ENCODE measurements around the gene RNF121.

Gene RNF121

DNA sequence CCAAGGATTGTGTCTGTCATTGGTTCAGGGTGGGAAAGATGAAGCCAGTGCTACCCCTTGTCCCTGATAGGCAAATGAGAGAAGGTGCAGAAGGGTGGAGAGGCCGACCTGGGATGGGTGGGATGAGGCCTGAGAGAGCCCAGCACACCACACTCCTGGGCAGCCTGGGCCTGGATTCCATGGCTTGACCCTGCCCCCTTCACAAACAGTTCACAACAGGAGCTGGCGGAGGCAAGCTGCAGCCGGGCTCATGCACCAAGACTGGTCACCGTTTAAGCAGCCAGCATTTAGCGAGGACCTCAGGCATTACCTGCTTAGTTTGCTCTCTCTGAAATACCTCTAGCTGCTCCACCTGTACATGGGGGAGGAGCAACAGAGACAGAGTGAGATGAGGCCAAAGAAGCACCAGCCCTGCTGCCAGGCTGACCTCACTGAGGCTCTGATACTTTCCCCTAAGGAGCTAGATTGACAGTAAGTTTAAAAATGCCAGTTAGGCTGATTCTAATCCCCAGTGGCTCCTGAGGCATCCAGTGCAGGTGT, 83.3 kb downstream of the RNF121 start:
- Histone ChIP-seq H3K4me2 (ENCODE audit: low read depth, low read length) (no peak overlapping the region), H3K27me3 (replicated peaks; ENCODE audit: insufficient read depth, low read length) (no peaks in the 10 kb centered on the region), H4K20me1 (ENCODE audit: insufficient read depth, low read length) (no peaks in the 10 kb centered on the region), H3K9me2 (replicated peaks; ENCODE audit: insufficient read depth, low read length) (no peaks in the 10 kb centered on the region), H3K36me3 (replicated peaks; ENCODE audit: insufficient read depth, low read length) (peaks cover 9% of the 10 kb centered on the region), H3K27ac (ENCODE audit: low read length) (no peak overlapping the region), H2AFZ (ENCODE audit: low read length) (no peak overlapping the region), H3K79me2 (ENCODE audit: low read length) (no peaks in the 10 kb centered on the region), H3K4me3 (ENCODE audit: low read length) (no peak overlapping the region), H3K4me1 (ENCODE audit: low read length) (no peaks in the 10 kb centered on the region), H3K9me3 (replicated peaks; ENCODE audit: insufficient read depth, low read length) (no peaks in the 10 kb centered on the region), H3F3A (ENCODE audit: insufficient read depth, low read length) (0 out of 2 replicates have a peak, but pooled peaks cover 3% of the 10 kb centered on the region), H3K9ac (ENCODE audit: low read length) (no peak overlapping the region)
- TF ChIP-seq, protein P1, sequence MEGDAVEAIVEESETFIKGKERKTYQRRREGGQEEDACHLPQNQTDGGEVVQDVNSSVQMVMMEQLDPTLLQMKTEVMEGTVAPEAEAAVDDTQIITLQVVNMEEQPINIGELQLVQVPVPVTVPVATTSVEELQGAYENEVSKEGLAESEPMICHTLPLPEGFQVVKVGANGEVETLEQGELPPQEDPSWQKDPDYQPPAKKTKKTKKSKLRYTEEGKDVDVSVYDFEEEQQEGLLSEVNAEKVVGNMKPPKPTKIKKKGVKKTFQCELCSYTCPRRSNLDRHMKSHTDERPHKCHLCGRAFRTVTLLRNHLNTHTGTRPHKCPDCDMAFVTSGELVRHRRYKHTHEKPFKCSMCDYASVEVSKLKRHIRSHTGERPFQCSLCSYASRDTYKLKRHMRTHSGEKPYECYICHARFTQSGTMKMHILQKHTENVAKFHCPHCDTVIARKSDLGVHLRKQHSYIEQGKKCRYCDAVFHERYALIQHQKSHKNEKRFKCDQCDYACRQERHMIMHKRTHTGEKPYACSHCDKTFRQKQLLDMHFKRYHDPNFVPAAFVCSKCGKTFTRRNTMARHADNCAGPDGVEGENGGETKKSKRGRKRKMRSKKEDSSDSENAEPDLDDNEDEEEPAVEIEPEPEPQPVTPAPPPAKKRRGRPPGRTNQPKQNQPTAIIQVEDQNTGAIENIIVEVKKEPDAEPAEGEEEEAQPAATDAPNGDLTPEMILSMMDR (IDR thresholded peaks at IDR 0.05; ENCODE audit: low read length): no peak
- TF ChIP-seq EZH2 (optimal IDR thresholded peaks at IDR 0.05; ENCODE audit: low read depth, low read length) (no peak), EZH2phosphoT487 (IDR thresholded peaks at IDR 0.05; ENCODE audit: low read length) (no peak)
- DNase-seq: no peak

DNA sequence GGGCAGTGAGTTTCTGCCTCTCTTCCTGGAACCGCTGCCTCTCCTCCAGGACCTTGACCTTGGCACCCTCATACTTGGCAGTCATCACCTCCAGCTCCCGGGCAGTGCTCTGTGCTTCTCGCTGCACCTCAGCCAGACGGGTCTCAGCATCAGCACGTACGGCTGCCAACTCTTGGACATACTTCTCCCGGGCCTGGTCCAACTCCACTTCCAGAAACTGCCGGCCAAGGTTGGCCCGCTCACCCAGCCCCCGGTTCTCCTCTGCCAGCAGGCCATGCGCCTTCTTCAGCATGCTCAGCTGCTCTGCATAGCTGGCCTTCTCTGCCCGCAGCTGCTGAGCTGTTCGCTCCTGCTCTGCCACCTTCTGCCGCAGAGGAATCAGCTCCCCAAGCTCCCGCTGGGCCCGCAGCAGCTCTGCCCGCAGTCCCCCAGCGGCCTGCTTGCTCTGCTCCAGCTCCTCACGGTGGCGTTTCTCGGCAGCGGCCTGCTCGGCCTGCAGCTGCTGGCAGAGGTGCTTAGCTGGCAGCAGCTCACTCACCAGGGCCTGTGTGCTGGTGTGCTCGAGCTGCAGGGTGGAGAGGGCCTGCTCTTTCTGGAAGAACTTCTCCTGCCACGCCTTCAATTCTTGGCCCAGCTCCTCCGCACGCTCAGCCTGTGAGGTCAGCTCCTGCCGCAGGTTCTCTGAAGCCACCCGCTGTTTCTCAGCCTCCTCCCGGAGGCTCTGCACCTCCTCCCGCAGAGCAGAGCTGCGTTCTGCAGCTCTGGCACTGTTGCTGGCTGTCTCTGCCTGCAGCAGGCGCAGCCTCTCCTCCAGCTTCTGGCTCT, 84.3 kb downstream of the RNF121 start:
- Histone ChIP-seq H3K4me1 (ENCODE audit: low read length) (no peaks in the 10 kb centered on the region), H3K27ac (ENCODE audit: low read length) (no peak overlapping the region), H2AFZ (ENCODE audit: low read length) (no peak overlapping the region), H3K4me2 (ENCODE audit: low read depth, low read length) (no peak overlapping the region), H3K9me3 (replicated peaks; ENCODE audit: insufficient read depth, low read length) (no peaks in the 10 kb centered on the region), H3K27me3 (replicated peaks; ENCODE audit: insufficient read depth, low read length) (no peaks in the 10 kb centered on the region), H4K20me1 (ENCODE audit: insufficient read depth, low read length) (no peaks in the 10 kb centered on the region), H3F3A (ENCODE audit: insufficient read depth, low read length) (no peaks in the 10 kb centered on the region), H3K9ac (ENCODE audit: low read length) (no peak overlapping the region), H3K9me2 (replicated peaks; ENCODE audit: insufficient read depth, low read length) (no peaks in the 10 kb centered on the region), H3K79me2 (ENCODE audit: low read length) (no peaks in the 10 kb centered on the region), H3K36me3 (replicated peaks; ENCODE audit: insufficient read depth, low read length) (peaks cover 9% of the 10 kb centered on the region), H3K4me3 (ENCODE audit: low read length) (no peak overlapping the region)
- TF ChIP-seq, protein P1 (IDR thresholded peaks at IDR 0.05; ENCODE audit: low read length): no peak
- no peak for TF ChIP-seq EZH2 (optimal IDR thresholded peaks at IDR 0.05; ENCODE audit: low read depth, low read length)
- no peak for DNase-seq

DNA sequence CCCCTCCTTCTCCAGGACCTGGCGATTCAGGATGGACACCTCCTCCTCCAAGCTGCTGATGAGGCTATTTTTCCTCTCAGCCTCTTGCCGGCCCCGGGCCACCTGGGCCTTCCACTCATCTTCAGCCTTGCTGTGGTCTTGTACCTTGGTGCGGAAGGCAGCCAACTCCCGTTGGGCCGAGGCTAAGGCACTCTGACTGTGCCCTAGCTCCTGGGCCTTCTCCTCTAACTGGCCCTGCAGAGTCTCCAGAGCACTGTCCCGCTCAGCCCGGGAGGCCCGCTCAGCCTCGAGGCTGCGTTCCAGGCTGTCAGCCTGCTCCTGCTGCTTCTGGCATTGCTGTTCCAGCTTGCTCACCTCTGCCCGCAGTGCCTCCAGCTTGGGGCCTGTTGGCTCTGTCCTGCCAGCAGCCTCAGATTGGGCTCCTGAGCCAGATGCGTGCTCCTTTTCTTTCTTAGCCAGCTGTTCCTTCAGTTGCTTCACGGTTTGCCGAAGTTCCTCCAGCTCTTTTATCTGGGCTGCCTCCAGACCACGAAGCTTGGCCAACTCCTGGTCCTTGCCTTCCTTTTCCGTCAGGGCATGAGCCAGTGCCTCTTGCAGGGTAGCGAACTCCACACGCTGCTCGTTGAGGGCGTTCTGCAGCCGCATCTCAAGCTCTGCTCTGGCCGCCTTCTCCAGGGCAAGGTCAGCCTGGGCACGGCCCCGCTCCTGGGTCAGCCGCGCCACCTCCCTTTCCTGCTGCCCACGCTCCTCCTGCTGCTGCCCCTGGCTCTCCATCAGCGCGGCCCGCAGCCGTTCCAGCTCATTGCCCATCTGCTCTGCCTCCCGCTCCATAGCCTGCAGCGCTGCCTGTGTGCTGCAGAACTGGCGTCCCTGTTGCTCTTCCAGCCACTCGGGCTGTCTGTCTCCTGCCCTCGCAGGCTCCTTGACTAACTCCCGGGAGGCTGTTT, 85.2 kb downstream of the RNF121 start:
- no peak overlapping the region for H2AFZ ChIP-seq (ENCODE audit: low read length)
- no peaks in the 10 kb centered on the region for H4K20me1 ChIP-seq (ENCODE audit: insufficient read depth, low read length)
- H3K4me3 ChIP-seq (ENCODE audit: low read length): no peak overlapping the region
- no peak overlapping the region for H3K27ac ChIP-seq (ENCODE audit: low read length)
- H3K9me2 ChIP-seq (replicated peaks; ENCODE audit: insufficient read depth, low read length): no peaks in the 10 kb centered on the region
- DNase-seq: no peak
- H3K4me2 ChIP-seq (ENCODE audit: low read depth, low read length): no peak overlapping the region
- no peaks in the 10 kb centered on the region for H3F3A ChIP-seq (ENCODE audit: insufficient read depth, low read length)
- H3K4me1 ChIP-seq (ENCODE audit: low read length): no peaks in the 10 kb centered on the region
- TF ChIP-seq, protein P1 (IDR thresholded peaks at IDR 0.05; ENCODE audit: low read length): no peak
- TF ChIP-seq EZH2phosphoT487 (IDR thresholded peaks at IDR 0.05; ENCODE audit: low read length) (no peak), EZH2 (optimal IDR thresholded peaks at IDR 0.05; ENCODE audit: low read depth, low read length) (no peak)
- no peak overlapping the region for H3K9ac ChIP-seq (ENCODE audit: low read length)
- no peaks in the 10 kb centered on the region for H3K27me3 ChIP-seq (replicated peaks; ENCODE audit: insufficient read depth, low read length)
- no peaks in the 10 kb centered on the region for H3K9me3 ChIP-seq (replicated peaks; ENCODE audit: insufficient read depth, low read length)
- peaks cover 17% of the 10 kb centered on the region for H3K36me3 ChIP-seq (replicated peaks; ENCODE audit: insufficient read depth, low read length)
- H3K79me2 ChIP-seq (ENCODE audit: low read length): no peaks in the 10 kb centered on the region; the same call in 1 of the 2 replicates

All from MM.1S (cell line).